ENCODE results near the gene AXIN1.

DNA sequence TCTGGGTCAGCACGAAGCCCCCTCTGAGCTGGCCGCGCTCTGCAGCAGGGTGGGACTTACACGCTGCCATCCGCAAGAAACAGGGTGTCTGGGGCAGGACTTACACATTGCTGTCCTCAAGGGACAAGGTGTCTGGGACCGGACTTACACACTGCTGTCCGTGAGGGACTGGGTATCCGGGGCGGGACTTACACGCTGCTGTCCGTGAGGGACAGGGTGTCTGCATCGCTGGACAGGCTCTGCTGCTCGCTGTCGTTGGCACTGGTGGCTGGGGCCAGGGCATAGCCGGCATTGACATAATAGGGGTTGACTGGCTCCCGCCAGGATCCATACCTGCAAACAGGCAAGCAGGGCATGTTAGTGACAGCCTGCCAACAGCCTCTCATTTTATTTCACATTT lies 38.2 kb downstream of the AXIN1 start:
- TF ChIP-seq JUN (IDR thresholded peaks at IDR 0.05; ENCODE audit: low read depth, low read length) (no peak), POLR2AphosphoS5 (IDR thresholded peaks at IDR 0.05; ENCODE audit: low read depth, low read length) (no peak), MAX (IDR thresholded peaks at IDR 0.05) (no peak), KDM1A (IDR thresholded peaks at IDR 0.05; ENCODE audit: borderline replicate concordance, low read length) (no peak), RAD21 (IDR thresholded peaks at IDR 0.05 in 1 of 2, conservative IDR thresholded peaks at IDR 0.05 in 1 of 2; ENCODE audit: low read depth in 2 of 2, low read length in 2 of 2) (no peak), CBX5 (IDR thresholded peaks at IDR 0.05; ENCODE audit: low read depth, low read length) (no peak), CEBPB (IDR thresholded peaks at IDR 0.05; ENCODE audit: low read depth, low read length) (no peak), EZH2 (IDR thresholded peaks at IDR 0.05; ENCODE audit: low read depth, low read length, severe bottlenecking) (no peak), POLR2A (IDR thresholded peaks at IDR 0.05; ENCODE audit: control extremely low read depth in 1 of 2, low read depth in 2 of 2, low read length in 2 of 2) (no peak), ZNF274 (IDR thresholded peaks at IDR 0.05; ENCODE audit: borderline replicate concordance, extremely low read depth, low read length) (no peak), HDAC2 (IDR thresholded peaks at IDR 0.05; ENCODE audit: borderline replicate concordance in 1 of 2, low read depth in 2 of 2, low read length in 2 of 2) (no peak)
- TF ChIP-seq, protein P1, sequence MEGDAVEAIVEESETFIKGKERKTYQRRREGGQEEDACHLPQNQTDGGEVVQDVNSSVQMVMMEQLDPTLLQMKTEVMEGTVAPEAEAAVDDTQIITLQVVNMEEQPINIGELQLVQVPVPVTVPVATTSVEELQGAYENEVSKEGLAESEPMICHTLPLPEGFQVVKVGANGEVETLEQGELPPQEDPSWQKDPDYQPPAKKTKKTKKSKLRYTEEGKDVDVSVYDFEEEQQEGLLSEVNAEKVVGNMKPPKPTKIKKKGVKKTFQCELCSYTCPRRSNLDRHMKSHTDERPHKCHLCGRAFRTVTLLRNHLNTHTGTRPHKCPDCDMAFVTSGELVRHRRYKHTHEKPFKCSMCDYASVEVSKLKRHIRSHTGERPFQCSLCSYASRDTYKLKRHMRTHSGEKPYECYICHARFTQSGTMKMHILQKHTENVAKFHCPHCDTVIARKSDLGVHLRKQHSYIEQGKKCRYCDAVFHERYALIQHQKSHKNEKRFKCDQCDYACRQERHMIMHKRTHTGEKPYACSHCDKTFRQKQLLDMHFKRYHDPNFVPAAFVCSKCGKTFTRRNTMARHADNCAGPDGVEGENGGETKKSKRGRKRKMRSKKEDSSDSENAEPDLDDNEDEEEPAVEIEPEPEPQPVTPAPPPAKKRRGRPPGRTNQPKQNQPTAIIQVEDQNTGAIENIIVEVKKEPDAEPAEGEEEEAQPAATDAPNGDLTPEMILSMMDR (IDR thresholded peaks at IDR 0.05; ENCODE audit: control extremely low read depth in 1 of 3, insufficient read depth in 1 of 3, low read depth in 1 of 3, low read length in 3 of 3), result no peak
- TF ChIP-seq, protein P2, sequence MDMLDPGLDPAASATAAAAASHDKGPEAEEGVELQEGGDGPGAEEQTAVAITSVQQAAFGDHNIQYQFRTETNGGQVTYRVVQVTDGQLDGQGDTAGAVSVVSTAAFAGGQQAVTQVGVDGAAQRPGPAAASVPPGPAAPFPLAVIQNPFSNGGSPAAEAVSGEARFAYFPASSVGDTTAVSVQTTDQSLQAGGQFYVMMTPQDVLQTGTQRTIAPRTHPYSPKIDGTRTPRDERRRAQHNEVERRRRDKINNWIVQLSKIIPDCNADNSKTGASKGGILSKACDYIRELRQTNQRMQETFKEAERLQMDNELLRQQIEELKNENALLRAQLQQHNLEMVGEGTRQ (IDR thresholded peaks at IDR 0.05; ENCODE audit: low read length), result no peak
